NCI-H510A treated with DMSO at 0.1 percent for 48 hours (cell line): ENCODE data around the gene C11orf24.
A peak's percentile ranks its signal among the peaks of the same experiment; 100 is the strongest.
"Not testable (repeated sequence)": the region's sequence is repeated elsewhere in the genome, so short reads cannot be mapped to it uniquely, and the experiment has no call there.

Source experiments
- DNase-seq: peaks from one replicate; lab custom pipeline; 2025; lab: John Stamatoyannopoulos, UW

The C11orf24 gene

GRCh38 chr11:68271781-68272608, at the start of gene C11orf24:
TSS of gene C11orf24 (minus strand) at chr11:68271973. CDS start at chr11:68263767, 8,206 bp downstream.
- peak; percentile 96 for DNase-seq

- DNase-seq = no peak
Observed at GRCh38 chr11:68317147-68317785, 45.5 kb upstream of the C11orf24 start.

DNA sequence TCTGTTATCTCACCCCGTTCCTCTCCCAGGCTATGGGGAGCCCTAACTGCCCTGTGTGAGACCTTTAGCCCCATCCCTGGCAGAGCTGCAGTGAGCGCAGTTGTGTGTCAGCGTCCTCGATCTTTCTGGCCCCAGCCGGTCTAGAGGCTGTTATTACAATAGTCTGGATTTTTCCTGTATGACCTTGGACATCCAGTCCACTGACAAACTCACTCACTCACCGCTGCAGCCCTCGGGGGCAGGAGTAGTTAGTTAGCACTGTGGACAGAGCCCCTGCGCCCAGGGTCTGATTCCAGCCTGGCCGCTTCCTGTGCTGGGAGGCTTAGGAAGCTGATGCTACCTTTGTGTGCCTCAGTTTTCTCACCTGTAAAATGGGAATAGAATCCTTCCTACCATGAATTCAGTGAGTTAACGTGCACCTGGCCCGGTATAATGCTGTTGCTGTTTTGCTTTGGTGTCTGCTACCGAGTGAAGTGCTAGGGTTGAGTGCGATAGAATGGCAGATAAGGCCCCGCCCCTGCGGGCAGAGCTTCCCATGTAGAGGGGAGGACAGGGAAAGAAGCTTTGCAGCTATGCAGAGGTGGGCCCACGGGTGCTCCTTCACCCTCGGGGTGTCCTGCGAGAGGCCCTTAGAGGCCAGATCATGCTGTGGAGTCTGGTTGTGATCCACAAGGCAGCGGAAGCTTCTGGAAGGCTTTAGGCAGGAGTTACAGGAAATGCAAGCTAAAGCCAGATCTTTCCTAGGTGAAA, 43.6 kb upstream of the C11orf24 start:
- peak; percentile 69 for DNase-seq

DNA sequence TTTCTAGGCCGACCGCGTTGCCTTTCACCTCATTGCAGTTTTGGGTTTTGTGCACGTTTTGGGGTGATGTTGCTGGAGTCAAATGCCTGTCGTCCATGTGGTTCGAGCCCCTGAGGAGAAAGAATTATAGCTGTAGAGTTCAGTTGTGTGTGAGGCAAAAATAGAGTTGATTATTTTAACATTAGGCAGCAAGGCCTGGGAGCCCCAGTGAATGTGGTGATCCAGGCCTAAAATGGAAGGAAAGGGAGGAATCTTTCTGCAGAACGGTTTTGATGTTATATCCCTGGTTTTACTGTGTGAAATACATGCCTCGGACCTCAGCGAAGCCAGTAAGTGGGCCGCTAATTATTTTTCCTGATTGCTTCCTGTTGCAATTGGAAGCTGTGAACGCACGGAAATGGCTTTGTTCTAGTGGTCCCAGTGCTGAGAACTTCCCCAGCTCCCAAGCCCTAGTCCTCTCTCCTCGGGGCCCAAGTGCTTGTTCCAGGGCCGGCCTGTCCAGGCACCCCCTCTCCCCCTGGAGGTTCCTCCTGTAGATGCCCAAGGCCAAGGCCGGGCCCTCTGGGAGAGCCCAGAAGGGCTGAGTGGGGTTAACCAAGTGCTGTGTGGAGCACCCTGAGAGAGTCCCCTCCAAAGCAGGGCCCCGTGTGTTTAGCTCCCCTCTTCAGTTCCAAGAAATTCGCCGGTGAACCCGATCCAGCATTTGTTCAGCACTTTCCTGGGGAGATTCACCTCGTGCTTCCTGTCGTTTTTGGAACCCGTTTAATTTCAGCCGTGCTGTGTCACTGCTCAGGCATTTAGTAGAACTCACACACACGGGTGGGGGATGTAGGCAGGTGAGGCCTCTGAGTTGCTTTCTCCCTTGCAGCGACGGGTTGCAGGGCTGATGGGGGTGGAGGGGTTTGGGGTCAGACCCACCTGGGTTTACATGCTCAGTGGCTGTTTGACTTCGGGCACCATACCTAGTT, 42.7 kb upstream of the C11orf24 start:
- DNase-seq = peak; percentile 22

GRCh38 chr11:68313574-68314202, 41.9 kb upstream of the C11orf24 start:
- peak; percentile 36 for DNase-seq

GRCh38 chr11:68312780-68313573, 41.2 kb upstream of the C11orf24 start:
- DNase-seq = no peak

- DNase-seq = no peak
Observed at GRCh38 chr11:68312117-68312779, 40.5 kb upstream of the C11orf24 start, which contains the start of gene LRP5. TSS of gene LRP5 (plus strand) at chr11:68312591. CDS start at chr11:68312715, 124 bp downstream.

DNA sequence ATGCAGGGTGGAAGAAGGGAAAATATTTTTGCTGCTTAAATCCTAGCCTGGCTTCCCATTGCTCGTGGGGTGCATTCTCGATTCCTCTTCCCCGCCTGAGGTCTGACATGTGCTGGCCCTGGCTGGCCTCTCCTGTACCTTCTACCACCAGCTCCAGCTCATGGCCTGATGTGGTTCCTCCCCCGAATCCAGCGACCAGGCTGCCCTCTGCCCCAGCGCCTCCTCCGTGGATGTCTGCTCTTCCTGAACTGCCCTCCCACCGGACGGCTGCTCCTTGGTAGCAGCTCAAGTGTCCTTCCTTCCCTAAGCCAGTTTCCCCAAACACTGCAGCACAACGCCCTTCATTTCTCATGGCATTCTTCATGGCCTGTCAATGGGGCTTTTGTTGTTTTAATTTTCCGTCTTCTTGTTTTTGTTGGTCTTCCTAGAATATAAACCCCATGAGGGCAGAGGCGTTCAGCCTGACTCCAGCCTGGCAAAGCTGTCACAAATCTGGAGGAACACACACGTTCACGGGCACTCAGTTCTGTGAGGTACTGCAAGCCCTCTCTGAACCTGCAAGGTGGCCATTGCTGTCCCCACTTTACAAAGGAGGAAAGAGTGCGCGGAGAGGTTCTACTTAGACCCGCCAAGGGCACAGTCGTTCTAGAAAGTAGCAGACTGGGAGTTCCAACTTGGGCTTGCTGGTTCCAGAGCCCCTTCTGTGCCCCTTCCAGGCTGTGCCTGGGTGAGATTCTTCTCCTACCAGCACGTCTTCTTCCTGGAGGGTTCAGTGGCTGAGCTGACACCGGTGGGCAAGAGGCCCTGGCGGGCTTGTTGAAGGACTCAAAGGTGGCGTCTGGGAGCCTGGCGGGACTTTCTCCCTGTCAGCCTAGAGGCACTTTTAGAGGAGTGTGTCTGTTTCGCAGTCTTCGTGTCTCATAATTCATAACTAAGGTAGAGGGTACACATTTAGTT, 39.7 kb upstream of the C11orf24 start:
- DNase-seq = no peak

DNA sequence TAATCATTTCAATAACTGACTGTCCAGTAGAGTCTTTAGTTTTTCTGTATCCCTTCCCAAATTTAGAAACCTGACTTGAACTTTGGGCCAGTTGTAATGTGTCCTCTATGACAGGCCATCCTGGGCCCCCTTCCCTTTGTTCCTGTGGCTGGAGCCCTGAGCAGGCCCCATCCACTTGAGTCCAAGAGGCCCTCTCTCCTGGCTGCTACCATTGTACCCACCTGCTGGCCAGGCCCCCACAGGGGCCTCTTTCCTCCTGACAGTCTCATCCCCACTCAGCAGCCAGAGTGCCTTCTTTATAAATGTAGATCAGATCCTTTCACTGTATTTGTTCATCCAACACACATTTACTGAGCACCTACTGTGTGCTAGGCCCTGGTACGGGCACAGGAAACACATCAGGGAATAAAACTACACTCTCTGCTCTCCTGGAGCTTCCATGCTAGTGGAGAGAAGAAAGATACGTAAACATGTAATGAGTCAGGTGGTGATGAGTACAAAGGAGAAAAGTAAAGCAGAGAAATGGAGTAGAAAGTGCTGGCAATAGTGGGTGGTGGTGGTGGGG, 37.9 kb upstream of the C11orf24 start:
- DNase-seq = peak; percentile 24

DNA sequence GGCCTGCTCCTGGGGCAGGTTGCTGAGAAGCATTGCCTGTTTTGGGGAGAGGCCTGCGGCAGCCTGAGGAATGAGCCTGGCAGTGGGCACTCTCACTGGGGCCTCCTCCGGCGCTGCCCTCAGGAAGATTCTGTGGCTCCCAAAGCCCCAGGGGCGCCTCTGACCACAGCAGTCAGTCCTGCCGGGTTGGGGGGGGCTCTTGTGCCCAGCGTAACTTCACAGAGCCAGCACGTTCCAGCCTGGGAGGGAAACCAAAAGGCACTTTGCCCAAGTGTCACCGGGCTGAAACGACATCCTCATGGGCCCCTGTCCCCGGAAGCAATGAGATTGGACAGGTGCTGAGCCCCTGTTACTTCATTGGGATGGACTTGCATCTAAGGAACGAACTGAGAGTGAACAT, 36.3 kb upstream of the C11orf24 start:
- no peak for DNase-seq

- no peak for DNase-seq
Observed at GRCh38 chr11:68306636-68307035, 34.9 kb upstream of the C11orf24 start.

DNA sequence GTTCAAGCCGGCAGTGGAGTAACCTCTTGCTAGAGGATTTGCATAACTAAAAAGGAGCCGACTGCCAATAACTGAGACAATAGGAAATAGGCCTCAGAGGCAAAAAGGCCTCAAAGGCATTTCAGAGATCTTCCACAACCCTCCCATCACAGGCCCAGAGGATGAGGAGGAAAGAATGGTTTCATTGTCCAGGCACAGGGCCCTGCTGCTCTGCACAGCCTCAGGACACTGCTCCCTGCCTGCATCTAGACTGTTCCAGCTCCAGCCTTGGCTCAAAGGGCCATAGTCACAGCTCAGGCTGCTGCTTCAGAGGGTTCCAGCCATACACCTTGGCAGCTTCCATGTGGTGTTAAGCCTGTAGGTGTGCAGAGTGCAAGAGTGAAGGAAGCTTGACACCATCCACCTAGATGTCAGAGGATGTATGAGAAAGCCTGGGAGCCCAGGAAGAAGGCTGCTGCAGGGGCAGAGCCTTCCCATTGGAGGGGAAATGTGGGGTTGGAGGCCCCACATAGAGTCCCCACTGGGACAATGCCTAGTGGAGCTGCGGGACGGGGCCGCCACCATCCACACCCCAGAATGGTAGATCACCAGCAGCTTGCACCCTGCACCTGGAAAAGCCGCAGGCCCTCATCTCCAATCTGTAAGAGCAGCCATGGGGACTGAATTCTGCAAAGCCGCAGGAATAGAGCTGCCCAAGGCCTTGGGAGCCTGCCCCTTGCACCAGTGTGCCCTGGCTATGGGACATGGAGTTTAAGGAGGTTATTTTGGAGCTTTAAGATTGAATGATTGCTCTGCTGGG, 32.4 kb upstream of the C11orf24 start:
- no peak for DNase-seq

DNA sequence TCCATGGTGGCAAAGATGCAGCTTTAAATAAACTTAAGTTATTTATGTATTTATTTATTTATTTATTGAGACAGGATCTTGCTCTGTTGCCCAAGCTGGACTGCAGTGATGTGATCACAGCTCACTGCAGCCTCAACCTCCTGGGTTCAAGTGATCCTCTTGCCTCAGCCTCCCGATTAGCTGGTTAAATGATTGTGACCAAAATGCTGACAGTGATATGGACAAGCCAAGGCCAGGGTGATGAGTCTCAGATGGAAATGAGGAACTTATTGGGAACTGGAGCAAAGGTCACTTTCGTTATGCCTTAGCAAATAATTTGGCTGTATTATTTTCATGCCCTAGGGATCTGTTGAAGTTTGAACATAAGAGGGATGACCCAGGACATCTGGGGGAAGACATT, 31.3 kb upstream of the C11orf24 start:
- DNase-seq = no peak

DNA sequence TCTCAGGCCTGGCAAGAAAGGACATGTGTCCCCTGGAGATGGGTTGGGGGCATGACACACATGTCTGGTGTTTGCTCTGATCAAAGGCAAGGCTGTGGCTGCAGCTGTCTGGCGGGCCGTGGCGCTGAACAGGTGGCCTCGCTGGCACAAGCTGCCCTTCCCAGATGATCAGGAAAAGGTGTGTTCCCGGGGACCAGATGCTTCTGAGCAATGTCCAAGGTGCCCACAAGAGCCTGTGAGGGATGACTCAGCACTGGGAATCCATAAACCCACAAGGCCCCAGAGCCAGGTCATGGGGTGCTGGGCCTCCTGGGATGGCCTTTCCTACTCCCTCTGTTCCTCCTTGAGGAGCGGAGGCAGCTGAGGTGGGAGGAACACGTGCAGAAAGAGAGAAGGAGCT, 30.9 kb upstream of the C11orf24 start:
- DNase-seq = peak; percentile 92

DNA sequence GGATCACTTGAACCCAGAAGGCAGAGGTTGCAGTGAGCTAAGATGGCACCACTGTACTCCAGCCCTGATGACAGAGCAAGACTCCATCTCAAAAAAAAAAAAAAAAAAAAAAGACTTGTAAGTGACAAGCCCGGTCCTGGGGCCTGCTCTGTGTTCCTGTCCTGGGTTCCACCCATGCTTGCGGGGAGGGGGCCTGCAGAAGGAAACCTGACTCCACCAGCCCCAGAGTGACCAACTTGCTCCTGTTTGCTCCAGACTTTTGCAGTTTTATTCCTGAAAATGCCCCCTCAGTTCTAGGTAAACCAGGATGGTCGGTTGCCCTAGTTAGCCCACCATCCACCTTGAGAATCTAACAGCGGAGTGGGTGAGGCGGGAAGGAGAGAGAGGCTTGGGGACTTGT, 30.5 kb upstream of the C11orf24 start:
- no peak for DNase-seq

DNA sequence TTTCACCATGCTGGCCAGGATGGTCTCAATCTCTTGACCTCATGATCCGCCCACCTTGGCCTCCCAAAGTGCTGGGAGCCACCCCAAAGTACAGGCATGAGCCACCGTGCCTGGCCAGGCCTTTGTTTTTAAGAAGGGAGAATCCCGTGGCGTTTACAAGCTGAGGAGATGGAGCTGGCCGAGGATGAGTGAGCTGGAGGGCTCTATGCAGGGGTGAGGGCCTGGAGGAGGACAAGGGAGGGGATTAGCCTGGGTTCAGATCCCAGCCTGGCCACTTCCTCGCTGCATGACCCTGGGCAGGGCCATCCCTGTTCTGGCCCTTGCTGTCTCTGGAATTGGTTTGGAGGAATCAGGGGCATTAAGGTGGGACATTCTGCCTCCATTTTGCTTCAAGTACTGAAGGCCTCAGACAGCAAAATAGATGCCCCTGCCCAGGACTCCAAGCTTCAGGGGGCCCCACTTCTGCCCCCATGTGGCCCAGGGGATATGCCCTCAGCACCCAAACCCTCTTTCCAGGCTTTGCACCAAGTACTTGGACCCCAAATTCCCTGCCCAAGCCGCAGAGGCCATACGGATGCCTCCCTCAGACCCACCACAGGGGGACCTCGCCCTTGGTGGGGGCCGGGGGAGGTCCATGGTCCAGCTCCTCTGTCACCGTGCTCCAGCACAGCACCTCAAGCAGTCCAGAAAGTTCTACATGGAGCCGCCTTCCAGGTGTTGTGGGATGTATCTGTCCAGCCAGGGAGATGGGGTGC, 28.5 kb upstream of the C11orf24 start:
- DNase-seq = no peak

GRCh38 chr11:68299517-68299879, 27.7 kb upstream of the C11orf24 start:
- not testable (repeated sequence) for DNase-seq
